Smooth muscle cell (in vitro differentiated cells): ENCODE measurements around the gene ITPR2. TPM values are rescaled to one million over a fixed set of nuclear protein-coding genes. Genes with fewer than 3 reads are reported as not detected.

Experiments used
- DNase-seq: peaks from one replicate; lab custom pipeline; 2025; ENCODE audit not compliant: unreplicated experiment; lab: John Stamatoyannopoulos, UW
- H2AFZ ChIP-seq: fragments of 200-600 bp; sonication (generic); 2 replicates; pipeline ENCODE4 v1.6.0; 2016; ENCODE audit warnings: antibody characterized with exemption, low read depth, mild to moderate bottlenecking
- H3F3A ChIP-seq: fragments of 200-600 bp; sonication (generic); 2 replicates; pipeline ENCODE4 v1.6.0; 2017; ENCODE audit warnings: antibody characterized with exemption, low read depth
- H3K27ac ChIP-seq: fragments of 200-600 bp; sonication (generic); 2 replicates; pipeline ENCODE4 v1.5.1; 2016; ENCODE audit warnings: low read depth, mild to moderate bottlenecking
- H3K27me3 ChIP-seq: fragments of 200-600 bp; sonication (generic); 2 replicates; pipeline ENCODE4 v1.6.1; 2016; ENCODE audit warnings: low read depth, mild to moderate bottlenecking
- H3K36me3 ChIP-seq: fragments of 200-600 bp; sonication (generic); 2 replicates; pipeline ENCODE4 v1.5.1; 2016; ENCODE audit warnings: low read depth
- H3K4me1 ChIP-seq: fragments of 200-600 bp; sonication (generic); 2 replicates; pipeline ENCODE4 v1.5.1; 2016; ENCODE audit warnings: low read depth
- H3K4me2 ChIP-seq: fragments of 200-600 bp; sonication (generic); 2 replicates; pipeline ENCODE4 v1.6.0; 2016; ENCODE audit warnings: mild to moderate bottlenecking
- H3K4me3 ChIP-seq: fragments of 200-600 bp; sonication (generic); 2 replicates; pipeline ENCODE4 v1.5.1; 2016; ENCODE audit warnings: mild to moderate bottlenecking
- H3K79me2 ChIP-seq: fragments of 200-600 bp; sonication (generic); 2 replicates; pipeline ENCODE4 v1.6.0; 2016; ENCODE audit warnings: low read depth, mild to moderate bottlenecking
- H3K9ac ChIP-seq: fragments of 200-600 bp; sonication (generic); 2 replicates; pipeline ENCODE4 v1.6.0; 2016; ENCODE audit warnings: low read depth
- H3K9me3 ChIP-seq: fragments of 200-600 bp; sonication (generic); replicated peaks from 2 replicates; pipeline ENCODE4 v1.5.1; 2016; ENCODE audit warnings: low read depth
- H4K20me1 ChIP-seq: fragments of 200-600 bp; sonication (generic); 2 replicates; pipeline ENCODE4 v1.6.0; 2016; ENCODE audit warnings: low read depth
- CTCF ChIP-seq: fragments of 200-600 bp; sonication (generic); IDR thresholded peaks from 2 replicates; pipeline ENCODE4 v1.5.1; 2017; ENCODE audit warnings: borderline replicate concordance, mild to moderate bottlenecking, antibody characterized with exemption; ENCODE audit not compliant: insufficient read depth, poor library complexity, severe bottlenecking
- WGBS: methylation state at CpG from one replicate; pipeline ENCODE4 v1.1.7; 2016; ENCODE audit warnings: low lambda C conversion rate; 5-methylcytosine and 5-hydroxymethylcytosine counted together
- polyA plus RNA-seq: library from polyadenylated mRNA; unstranded; fragments of >200 nt; fragmentation: Nextera tagmentation; extraction: Ambion mirVana; gene quantifications from 2 replicates; pipeline ENCODE4 v1.2.1, GENCODE V29; 2016
- total RNA-seq: library from RNA; depleted of rRNA; stranded (reverse); fragments of >200 nt; gene quantifications from 2 replicates; pipeline ENCODE4 v1.2.3, GENCODE V29; 2014

The ITPR2 gene
- total and polyA plus RNA-seq, 2 experiments from 2014 or later = 6.8 to 17.4 TPM

GRCh38 chr12:26627335-26627734 is 205.7 kb downstream of the ITPR2 start:
- WGBS = 54% methylated on average over 4 of the region's 4 CpGs
- Histone ChIP-seq H3K36me3 (no peaks in the 10 kb centered on the region), H4K20me1 (no peaks in the 10 kb centered on the region), H3K4me1 (peaks cover 7% of the 10 kb centered on the region), H2AFZ (no peak overlapping the region), H3K4me3 (no peak overlapping the region), H3K9me3 (no peaks in the 10 kb centered on the region), H3F3A (peaks cover 4% of the 10 kb centered on the region), H3K27me3 (no peaks in the 10 kb centered on the region), H3K4me2 (no peak overlapping the region), H3K9ac (no peak overlapping the region), H3K79me2 (no peaks in the 10 kb centered on the region), H3K27ac (no peak overlapping the region)
- no peak for TF ChIP-seq CTCF
- DNase-seq = no peak

- Histone ChIP-seq H3K79me2 (no peaks in the 10 kb centered on the region), H3K4me3 (no peak overlapping the region), H3K27me3 (no peaks in the 10 kb centered on the region), H3K4me1 (no peaks in the 10 kb centered on the region), H3K36me3 (no peaks in the 10 kb centered on the region), H3F3A (no peaks in the 10 kb centered on the region), H3K9ac (no peak overlapping the region), H4K20me1 (no peaks in the 10 kb centered on the region), H3K27ac (no peak overlapping the region), H3K9me3 (no peaks in the 10 kb centered on the region), H3K4me2 (no peak overlapping the region), H2AFZ (no peak overlapping the region)
- DNase-seq = no peak
- TF ChIP-seq CTCF = no peak
- 69% methylated on average over 4 of the region's 4 CpGs for WGBS
Measured at GRCh38 chr12:26623136-26623535, 209.9 kb downstream of the ITPR2 start.

- no peak for DNase-seq
- H3K79me2 ChIP-seq = no peaks in the 10 kb centered on the region
- no peaks in the 10 kb centered on the region for H3K36me3 ChIP-seq
Measured at GRCh38 chr12:26622601-26623000, 210.4 kb downstream of the ITPR2 start.

More at GRCh38 chr12:26622601-26623000, 210.4 kb downstream of the ITPR2 start:
- 92% methylated on average over 5 of the region's 5 CpGs for WGBS
- Histone ChIP-seq H3K27ac (no peak overlapping the region), H4K20me1 (no peaks in the 10 kb centered on the region), H3K4me3 (no peak overlapping the region), H3K27me3 (no peaks in the 10 kb centered on the region), H3K4me2 (no peak overlapping the region), H3F3A (no peaks in the 10 kb centered on the region), H2AFZ (no peak overlapping the region), H3K4me1 (no peaks in the 10 kb centered on the region), H3K9me3 (no peaks in the 10 kb centered on the region), H3K9ac (no peak overlapping the region)
- no peak for TF ChIP-seq CTCF
